Measurements from ENCODE around the gene CD207.

- TF ChIP-seq CTCF (IDR thresholded peaks at IDR 0.05): no peak
- no peak for TF ChIP-seq POLR2AphosphoS5 (IDR thresholded peaks at IDR 0.05)
- TF ChIP-seq EP300 (IDR thresholded peaks at IDR 0.05): no peak
- TF ChIP-seq POLR2A (IDR thresholded peaks at IDR 0.05): no peak
These were observed 3.8 kb downstream of the CD207 start for GRCh38 chr2:70831861-70832260.

All from gastroesophageal sphincter (tissue), 3 donors.